Transverse colon (tissue), 4 donors: ENCODE measurements around the gene BCL2L15. TPM values are rescaled to one million over a fixed set of nuclear protein-coding genes. Genes with fewer than 3 reads are reported as not detected.

ENCODE experiments used
- DNase-seq: peaks from one replicate; pipeline ENCODE4 v3.0.0-alpha.2; 2019
- H3K27ac ChIP-seq, 4 donors: fragments of 200-600 bp; sonication (generic); 2 replicates each; pipeline ENCODE4 v1.5.1; 2016 to 2018; ENCODE audit warnings: inconsistent platforms in 4 of 4
- H3K27me3 ChIP-seq: fragments of 200-600 bp; sonication (generic); 2 replicates; pipeline ENCODE4 v1.5.1; 2017; ENCODE audit warnings: inconsistent platforms
- H3K36me3 ChIP-seq, 4 donors: fragments of 200-600 bp; sonication (generic); 2 replicates each; pipeline ENCODE4 v1.5.1; 2017 to 2019; ENCODE audit warnings: inconsistent platforms in 4 of 4
- H3K4me1 ChIP-seq, 4 donors: fragments of 200-600 bp; sonication (generic); 2 replicates each; pipeline ENCODE4 v1.5.1; 2017 to 2020; ENCODE audit warnings: inconsistent platforms in 4 of 4
- H3K4me3 ChIP-seq, 4 donors: fragments of 200-600 bp; sonication (generic); 1 replicate in 1 of 4; 2 replicates in 3 of 4; pipeline versions ENCODE4 v1.5.1 to v1.6.1; 2017 to 2019; ENCODE audit warnings: inconsistent platforms in 4 of 4
- H3K9me3 ChIP-seq, 2 donors: fragments of 200-600 bp; sonication (generic); 2 replicates each; pipeline ENCODE4 v1.5.1; 2017 to 2019; ENCODE audit warnings: inconsistent platforms in 2 of 2
- EP300 ChIP-seq: sonication (generic); formaldehyde crosslinking; IDR thresholded peaks from one replicate; pipeline ENCODE4 v1.6.1; 2017; ENCODE audit warnings: antibody characterized with exemption, low read depth
- POLR2A ChIP-seq: fragments of 450-650 bp; IDR thresholded peaks from one replicate; pipeline ENCODE4 v1.6.1; 2016; ENCODE audit warnings: antibody characterized with exemption, mild to moderate bottlenecking, moderate library complexity
- POLR2AphosphoS5 ChIP-seq, 3 donors: sonication (generic); formaldehyde crosslinking; IDR thresholded peaks; one replicate each; pipeline ENCODE4 v1.6.1; 2016; ENCODE audit warnings: antibody characterized with exemption in 3 of 3
- whole genome bisulfite sequencing, 2 donors: methylation state at CpG; one replicate each; pipeline ENCODE4 v1.1.5; 2018; ENCODE audit warnings: low coverage in 1 of 2; 5-methylcytosine and 5-hydroxymethylcytosine counted together
- in situ Hi-C, 4 donors: fragments of 200-750 bp; cut with MboI; loops; one replicate each; pipeline versions ENCODE4 v1.15.0 to v1.15.1; 2017; ENCODE audit warnings: low sequenced_read_pairs in 3 of 4, low pct_ligation_motif_present in 1 of 4, low pct_unique_long_range_greater_than_20kb in 1 of 4
- intact Hi-C: fragments of 100-400 bp; cut with DNase I; formaldehyde crosslinking; loops from one replicate; pipeline ENCODE4 v1.15.1; 2023; ENCODE audit warnings: low total_unique reads
- total RNA-seq, 4 donors: library from RNA; depleted of rRNA; stranded (reverse); fragments of >200 nt; gene quantifications; one replicate each; pipeline ENCODE4 v1.1.0, GENCODE V29; 2016
- TF ChIP-seq, protein P1 (sequence below), 5 experiments: fragments of 200-600 bp in 3 of 5; fragments of 450-650 bp in 2 of 5; sonication (generic) in 3 of 5; IDR thresholded peaks; 1 replicate in 2 of 5; 2 replicates in 3 of 5; pipeline ENCODE4 v1.5.1; 2016 to 2017; ENCODE audit warnings: antibody characterized with exemption in 5 of 5, inconsistent platforms in 3 of 5, mild to moderate bottlenecking in 2 of 5, moderate library complexity in 1 of 5

Gene BCL2L15
- total RNA-seq, 4 donors from 2014 or later = 51.3 to 584 (median 89.3) TPM

GRCh38 chr1:113904674-113905434 is 17.5 kb upstream of the BCL2L15 start, which contains the start of the genes AP4B1 and DCLRE1B:
TSS of gene AP4B1 (minus strand) at chr1:113904799. CDS start at chr1:113904717, 82 bp downstream.
TSS of gene DCLRE1B (plus strand) at chr1:113905326. CDS start at chr1:113905587, 261 bp downstream.
- Histone ChIP-seq H3K27me3 (no peaks in the 10 kb centered on the region), H3K36me3 (peaks cover 0 to 3% (median 0%) of the 10 kb centered on the region in 4 donors), H3K4me1 (peaks cover 10 to 49% (median 31%) of the 10 kb centered on the region in 4 donors), H3K27ac (peak within 1 kb of the TSS; percentile 92 to 97 (median 96)), H3K9me3 (no peaks in the 10 kb centered on the region), H3K4me3 (peak within 1 kb of the TSS; percentile 56 to 93 (median 76))
- WGBS, 2 donors = 1% methylated on average over 58 of the region's 67 CpGs; no CpG with 5 or more reads in 1 of the 2 donors
- in situ Hi-C loops (loop anchor here in 2 of 4 donors (5.0 to 10.0 kb wide), 2 partner anchors 70 to 73 kb away; no protein-coding TSS in a partner anchor), intact Hi-C loops (loop anchor here (1.0 to 5.0 kb wide), 3 partner anchors 24 to 68 kb away; partner anchors contain the start of gene HIPK1)
- peak; percentile 99 for DNase-seq
- TF ChIP-seq, protein P1, sequence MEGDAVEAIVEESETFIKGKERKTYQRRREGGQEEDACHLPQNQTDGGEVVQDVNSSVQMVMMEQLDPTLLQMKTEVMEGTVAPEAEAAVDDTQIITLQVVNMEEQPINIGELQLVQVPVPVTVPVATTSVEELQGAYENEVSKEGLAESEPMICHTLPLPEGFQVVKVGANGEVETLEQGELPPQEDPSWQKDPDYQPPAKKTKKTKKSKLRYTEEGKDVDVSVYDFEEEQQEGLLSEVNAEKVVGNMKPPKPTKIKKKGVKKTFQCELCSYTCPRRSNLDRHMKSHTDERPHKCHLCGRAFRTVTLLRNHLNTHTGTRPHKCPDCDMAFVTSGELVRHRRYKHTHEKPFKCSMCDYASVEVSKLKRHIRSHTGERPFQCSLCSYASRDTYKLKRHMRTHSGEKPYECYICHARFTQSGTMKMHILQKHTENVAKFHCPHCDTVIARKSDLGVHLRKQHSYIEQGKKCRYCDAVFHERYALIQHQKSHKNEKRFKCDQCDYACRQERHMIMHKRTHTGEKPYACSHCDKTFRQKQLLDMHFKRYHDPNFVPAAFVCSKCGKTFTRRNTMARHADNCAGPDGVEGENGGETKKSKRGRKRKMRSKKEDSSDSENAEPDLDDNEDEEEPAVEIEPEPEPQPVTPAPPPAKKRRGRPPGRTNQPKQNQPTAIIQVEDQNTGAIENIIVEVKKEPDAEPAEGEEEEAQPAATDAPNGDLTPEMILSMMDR (IDR thresholded peaks at IDR 0.05) = peak; percentile 63 to 96 (median 76)
- peak; percentile 86 for TF ChIP-seq POLR2A
- peak; percentile 28 for TF ChIP-seq EP300
- peak; percentile 77 to 94 (median 90) for TF ChIP-seq POLR2AphosphoS5 (IDR thresholded peaks at IDR 0.05)

GRCh38 chr1:113904293-113904673 is 16.9 kb upstream of the BCL2L15 start:
- intact Hi-C loops = loop anchor here (5.0 kb wide), 2 partner anchors 38 to 67 kb away; no protein-coding TSS in a partner anchor
- Histone ChIP-seq H3K9me3 (no peaks in the 10 kb centered on the region), H3K27me3 (no peaks in the 10 kb centered on the region), H3K27ac (peak overlapping the region; percentile 92 to 97 (median 96)), H3K4me1 (peaks cover 10 to 49% (median 31%) of the 10 kb centered on the region in 4 donors), H3K4me3 (peak overlapping the region; percentile 56 to 93 (median 76)), H3K36me3 (peaks cover 0 to 9% (median 0%) of the 10 kb centered on the region in 4 donors)
- 0% methylated on average over 5 to 11 of the region's 11 CpGs for WGBS, 2 donors
- in situ Hi-C loops = loop anchor here in 2 of 4 donors (5.0 to 10.0 kb wide), 2 partner anchors 69 to 72 kb away; no protein-coding TSS in a partner anchor
- DNase-seq = no peak
- TF ChIP-seq EP300 = no peak

DNA sequence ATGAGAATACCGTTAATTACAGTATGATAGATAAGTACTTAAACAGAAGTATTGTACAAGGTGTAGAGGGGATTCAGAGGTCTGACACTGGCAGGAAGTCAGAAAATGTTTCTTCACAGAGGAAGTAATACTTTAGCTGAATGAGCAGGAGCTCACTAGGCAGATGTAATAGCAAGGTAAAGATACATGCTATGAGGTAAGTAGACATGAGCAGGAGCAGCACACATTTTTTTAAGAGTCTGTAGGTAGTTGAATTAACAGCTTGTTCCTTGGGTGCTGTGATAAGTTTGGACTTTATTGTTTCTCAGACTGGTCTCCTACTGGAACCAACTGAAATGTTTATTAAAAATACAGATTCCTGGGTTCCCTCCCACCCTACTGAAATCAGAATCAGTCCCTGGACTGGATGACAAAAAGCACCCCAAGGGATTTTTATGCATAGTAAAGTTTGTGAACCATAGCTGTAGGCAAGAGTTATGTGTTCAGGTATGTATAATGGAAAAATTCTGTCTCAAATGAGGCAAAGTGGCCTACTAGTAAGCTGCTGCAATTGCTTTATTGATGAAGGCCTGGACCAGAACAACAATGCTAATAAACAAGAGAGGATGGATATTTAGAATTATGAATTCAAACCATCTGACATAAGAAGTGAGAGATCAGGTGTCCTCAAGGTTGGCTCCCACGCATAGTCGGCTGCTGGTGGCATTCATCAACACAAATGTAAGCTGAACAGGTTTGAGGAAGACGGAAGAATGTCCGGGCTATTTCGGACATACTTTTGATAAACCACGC is 16.3 kb upstream of the BCL2L15 start:
- in situ Hi-C loops (loop anchor here in 2 of 4 donors (5.0 to 10.0 kb wide), 2 partner anchors 69 to 71 kb away; no protein-coding TSS in a partner anchor), intact Hi-C loops (loop anchor here (5.0 kb wide), 2 partner anchors 39 to 66 kb away; no protein-coding TSS in a partner anchor)
- H3K9me3 ChIP-seq = no peaks in the 10 kb centered on the region
- TF ChIP-seq POLR2AphosphoS5 (IDR thresholded peaks at IDR 0.05) = no peak
- TF ChIP-seq, protein P1 (IDR thresholded peaks at IDR 0.05) = no peak
- no peak for TF ChIP-seq EP300
- no peak for TF ChIP-seq POLR2A
- no peak for DNase-seq
- no peaks in the 10 kb centered on the region for H3K27me3 ChIP-seq
- peak overlapping the region; percentile 92 to 97 (median 96) for H3K27ac ChIP-seq
- H3K4me3 ChIP-seq = peak overlapping the region in 3 of 4 donors; percentile 66 to 93 (median 86)
- H3K4me1 ChIP-seq = peaks cover 10 to 54% (median 31%) of the 10 kb centered on the region in 4 donors
- H3K36me3 ChIP-seq = peaks cover 0 to 13% (median 0%) of the 10 kb centered on the region in 4 donors
- 16 to 71% methylated on average over 1 to 7 of the region's 7 CpGs for WGBS, 2 donors

- no peak for TF ChIP-seq POLR2A
- TF ChIP-seq, protein P1 (IDR thresholded peaks at IDR 0.05) = no peak
- peak in 1 of 3 donors; percentile 39 for TF ChIP-seq POLR2AphosphoS5 (IDR thresholded peaks at IDR 0.05)
- no peak for TF ChIP-seq EP300
- no peak for DNase-seq
- Histone ChIP-seq H3K4me1 (peaks cover 10 to 53% (median 31%) of the 10 kb centered on the region in 4 donors), H3K9me3 (no peaks in the 10 kb centered on the region), H3K27ac (peak overlapping the region; percentile 63 to 95 (median 68)), H3K27me3 (no peaks in the 10 kb centered on the region), H3K36me3 (peaks cover 0 to 32% (median 6%) of the 10 kb centered on the region in 4 donors), H3K4me3 (no peak overlapping the region)
- in situ Hi-C loops (loop anchor here in 2 of 4 donors (5.0 to 10.0 kb wide), 2 partner anchors 66 to 69 kb away; no protein-coding TSS in a partner anchor), intact Hi-C loops (loop anchor here (5.0 kb wide), 2 partner anchors 41 to 64 kb away; no protein-coding TSS in a partner anchor)
- WGBS, 2 donors = 17 to 40% methylated on average over 1 to 3 of the region's 3 CpGs
Observed at GRCh38 chr1:113901191-113901590, 13.8 kb upstream of the BCL2L15 start.
